Upper lobe of right lung (tissue), 1 donor: ENCODE measurements around the gene FAM83B. TPM values are rescaled to one million over a fixed set of nuclear protein-coding genes. Genes with fewer than 3 reads are reported as not detected.
"Not testable (repeated sequence)": the region's sequence is repeated elsewhere in the genome, so short reads cannot be mapped to it uniquely, and the experiment has no call there.

Source experiments
- ATAC-seq: fragments of 200-7000 bp; cut with Tn5 transposase; one replicate; pipeline ENCODE4 v1.9.1; 2020; ENCODE audit warnings: mild to moderate bottlenecking, moderate library complexity
- DNase-seq: peaks from one replicate; pipeline ENCODE4 v3.0.0-alpha.2; 2020
- H3K27ac ChIP-seq: fragments of 200-600 bp; one replicate; pipeline ENCODE4 v1.8.0; 2022
- H3K27me3 ChIP-seq: fragments of 200-600 bp; one replicate; pipeline ENCODE4 v1.8.0; 2022; ENCODE audit warnings: mild to moderate bottlenecking
- H3K36me3 ChIP-seq: fragments of 200-600 bp; one replicate; pipeline ENCODE4 v1.8.0; 2022
- H3K4me1 ChIP-seq: fragments of 200-600 bp; one replicate; pipeline ENCODE4 v1.8.0; 2022
- H3K4me3 ChIP-seq: fragments of 200-600 bp; one replicate; pipeline ENCODE4 v1.8.0; 2022; ENCODE audit warnings: mild to moderate bottlenecking
- H3K9me3 ChIP-seq: fragments of 200-600 bp; one replicate; pipeline ENCODE4 v1.8.0; 2022
- intact Hi-C: fragments of 100-400 bp; cut with DNase I; formaldehyde crosslinking; loops from one replicate; pipeline ENCODE4 v1.11.0; 2022
- total RNA-seq: library from RNA; stranded (reverse); fragmentation: NEBNext Ultra II Directional; extraction: Animal tissue kit (Norgen Biotek cat#: 25700); gene quantifications from one replicate; pipeline ENCODE4 v1.2.1, GENCODE V29; 2021
- TF ChIP-seq, protein P1 (sequence below): fragments of 200-600 bp; IDR thresholded peaks from one replicate; pipeline ENCODE4 v1.8.0; 2022; ENCODE audit warnings: antibody characterized with exemption
- donor health status: DM: no; HTN: yes; CAD: no; lungs with severe emphysema.

The FAM83B gene
- total RNA-seq, 1 donor from 2014 or later, result 0.20 TPM

DNA sequence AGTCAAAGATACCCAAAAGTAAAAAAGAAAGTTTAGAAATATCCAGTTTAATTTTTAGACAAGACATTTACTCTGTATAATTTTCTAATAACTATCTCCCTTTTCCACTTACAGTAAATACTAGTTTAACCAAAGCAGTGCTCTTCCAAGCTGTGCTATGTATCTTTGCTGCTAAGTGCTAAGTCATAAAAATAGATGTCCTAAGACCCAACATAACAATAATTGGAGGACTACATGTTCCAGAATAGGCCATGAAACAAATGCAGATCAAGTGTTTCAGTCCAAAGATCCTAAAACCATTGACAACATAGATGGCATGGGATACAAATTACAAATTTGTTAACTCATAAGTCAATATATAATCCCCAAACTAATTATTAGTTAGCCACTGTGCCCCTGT, 111.1 kb downstream of the FAM83B start:
- DNase-seq, result no peak
- Histone ChIP-seq H3K36me3 (no peaks in the 10 kb centered on the region), H3K27me3 (no peaks in the 10 kb centered on the region), H3K4me3 (no peak overlapping the region), H3K4me1 (no peaks in the 10 kb centered on the region), H3K27ac (no peak overlapping the region), H3K9me3 (no peaks in the 10 kb centered on the region)
- TF ChIP-seq, protein P1, sequence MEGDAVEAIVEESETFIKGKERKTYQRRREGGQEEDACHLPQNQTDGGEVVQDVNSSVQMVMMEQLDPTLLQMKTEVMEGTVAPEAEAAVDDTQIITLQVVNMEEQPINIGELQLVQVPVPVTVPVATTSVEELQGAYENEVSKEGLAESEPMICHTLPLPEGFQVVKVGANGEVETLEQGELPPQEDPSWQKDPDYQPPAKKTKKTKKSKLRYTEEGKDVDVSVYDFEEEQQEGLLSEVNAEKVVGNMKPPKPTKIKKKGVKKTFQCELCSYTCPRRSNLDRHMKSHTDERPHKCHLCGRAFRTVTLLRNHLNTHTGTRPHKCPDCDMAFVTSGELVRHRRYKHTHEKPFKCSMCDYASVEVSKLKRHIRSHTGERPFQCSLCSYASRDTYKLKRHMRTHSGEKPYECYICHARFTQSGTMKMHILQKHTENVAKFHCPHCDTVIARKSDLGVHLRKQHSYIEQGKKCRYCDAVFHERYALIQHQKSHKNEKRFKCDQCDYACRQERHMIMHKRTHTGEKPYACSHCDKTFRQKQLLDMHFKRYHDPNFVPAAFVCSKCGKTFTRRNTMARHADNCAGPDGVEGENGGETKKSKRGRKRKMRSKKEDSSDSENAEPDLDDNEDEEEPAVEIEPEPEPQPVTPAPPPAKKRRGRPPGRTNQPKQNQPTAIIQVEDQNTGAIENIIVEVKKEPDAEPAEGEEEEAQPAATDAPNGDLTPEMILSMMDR, result no peak
- intact Hi-C loops, result no loop called here
- ATAC-seq, result no peak

GRCh38 chr6:54958446-54958845, 111.9 kb downstream of the FAM83B start:
- Histone ChIP-seq H3K4me1 (no peaks in the 10 kb centered on the region), H3K27me3 (no peaks in the 10 kb centered on the region), H3K36me3 (no peaks in the 10 kb centered on the region), H3K27ac (no peak overlapping the region), H3K9me3 (no peaks in the 10 kb centered on the region), H3K4me3 (no peak overlapping the region)
- DNase-seq (no peak), ATAC-seq (no peak)
- TF ChIP-seq, protein P1, result no peak
- intact Hi-C loops, result no loop called here

- intact Hi-C loops, result no loop called here
- H3K4me3 ChIP-seq, result no peak overlapping the region
- H3K36me3 ChIP-seq, result no peaks in the 10 kb centered on the region
- H3K27ac ChIP-seq, result no peak overlapping the region
- H3K4me1 ChIP-seq, result no peaks in the 10 kb centered on the region
- H3K9me3 ChIP-seq, result no peaks in the 10 kb centered on the region
- TF ChIP-seq, protein P1, result no peak
- no peak for ATAC-seq
- no peak for DNase-seq
- H3K27me3 ChIP-seq, result no peaks in the 10 kb centered on the region
Measured at GRCh38 chr6:54959820-54960219, 113.2 kb downstream of the FAM83B start.

DNA sequence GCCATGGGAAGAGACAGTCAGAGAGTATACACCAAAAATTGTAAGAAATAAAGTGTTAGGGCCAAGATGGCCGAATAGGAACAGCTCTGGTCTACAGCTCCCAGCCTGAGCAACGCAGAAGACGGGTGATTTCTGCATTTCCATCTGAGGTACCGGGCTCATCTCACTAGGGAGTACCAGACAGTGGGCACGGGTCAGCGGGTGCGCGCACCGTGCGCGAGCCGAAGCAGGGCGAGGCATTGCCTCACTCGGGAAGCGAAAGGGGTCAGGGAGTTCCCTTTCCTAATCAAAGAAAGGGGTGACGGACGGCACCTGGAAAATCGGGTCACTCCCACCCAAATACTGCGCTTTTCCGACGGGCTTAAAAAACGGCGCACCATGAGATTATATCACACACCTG, 114.8 kb downstream of the FAM83B start:
- ATAC-seq, H3K9me3 ChIP-seq, H3K4me1 ChIP-seq, H3K27me3 ChIP-seq, H3K4me3 ChIP-seq, H3K36me3 ChIP-seq, intact Hi-C loops, H3K27ac ChIP-seq, DNase-seq: not testable (repeated sequence)

DNA sequence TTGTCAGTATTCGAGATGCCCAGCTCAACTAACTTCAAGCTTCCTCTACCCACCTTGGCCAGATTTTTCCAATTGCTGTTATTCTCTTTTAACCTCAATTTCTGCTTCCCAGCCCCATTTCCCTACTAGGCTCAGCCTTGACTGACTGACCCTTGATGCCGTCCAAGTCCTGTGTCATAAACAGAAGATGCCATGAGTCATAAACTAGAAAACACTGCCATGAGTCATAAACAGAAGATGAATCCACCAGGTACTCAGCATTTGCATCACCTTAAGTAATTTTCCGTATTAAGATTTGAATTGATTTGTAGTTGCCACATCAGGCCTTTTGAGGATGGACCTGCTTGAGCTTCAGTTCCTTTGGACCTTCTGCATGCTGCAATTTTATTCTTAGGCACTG, 123.8 kb downstream of the FAM83B start:
- intact Hi-C loops, result no loop called here
- ATAC-seq, result no peak
- no peaks in the 10 kb centered on the region for H3K36me3 ChIP-seq
- H3K4me1 ChIP-seq, result no peaks in the 10 kb centered on the region
- H3K27me3 ChIP-seq, result no peaks in the 10 kb centered on the region
- H3K27ac ChIP-seq, result no peak overlapping the region
- TF ChIP-seq, protein P1, result no peak
- no peak overlapping the region for H3K4me3 ChIP-seq
- DNase-seq, result no peak
- H3K9me3 ChIP-seq, result no peaks in the 10 kb centered on the region

DNA sequence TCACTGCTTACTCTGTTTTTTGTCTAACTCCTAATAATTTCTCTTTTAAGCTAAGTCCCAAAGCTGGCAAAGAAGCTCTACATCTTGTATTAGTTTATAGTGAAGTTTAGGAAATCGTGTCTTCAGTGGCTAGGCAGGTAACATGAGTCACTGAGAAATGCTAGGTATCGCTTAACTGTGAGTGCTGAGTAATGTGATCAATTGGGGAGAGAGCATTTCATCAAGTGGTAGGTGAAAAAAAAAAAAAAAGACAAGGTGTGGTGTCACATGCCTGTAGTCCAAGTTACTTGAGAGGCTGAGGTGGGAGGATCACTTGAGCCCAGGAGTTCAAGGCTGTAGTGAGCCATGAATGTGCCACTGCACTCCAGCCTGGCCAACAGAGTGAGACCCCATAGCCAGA, 125.3 kb downstream of the FAM83B start:
- ATAC-seq (no peak), DNase-seq (no peak)
- Histone ChIP-seq H3K36me3 (no peaks in the 10 kb centered on the region), H3K9me3 (no peaks in the 10 kb centered on the region), H3K27ac (no peak overlapping the region), H3K4me1 (no peaks in the 10 kb centered on the region), H3K27me3 (no peaks in the 10 kb centered on the region), H3K4me3 (no peak overlapping the region)
- intact Hi-C loops, result no loop called here
- TF ChIP-seq, protein P1, result no peak

GRCh38 chr6:54979161-54979560, 132.6 kb downstream of the FAM83B start:
- DNase-seq, H3K27me3 ChIP-seq, H3K27ac ChIP-seq, H3K4me3 ChIP-seq, H3K4me1 ChIP-seq, H3K36me3 ChIP-seq, ATAC-seq, intact Hi-C loops, H3K9me3 ChIP-seq: not testable (repeated sequence)
